ENCODE data around the gene SPATA21. TPM values are rescaled to one million over a fixed set of nuclear protein-coding genes. Genes with fewer than 3 reads are reported as not detected.

SPATA21 gene
- total and polyA plus RNA-seq, 2 donors (not counting 3 experiments of a cell fraction or from before 2014, with no cell fraction given): not detected

- no peak for TF ChIP-seq POLR2AphosphoS5 (IDR thresholded peaks at IDR 0.05; ENCODE audit: insufficient read depth, low read depth, low read length)
- TF ChIP-seq GATA2 (IDR thresholded peaks at IDR 0.05; ENCODE audit: insufficient read depth, insufficient read length, low read depth, low read length): no peak
- no peak for TF ChIP-seq MAX (IDR thresholded peaks at IDR 0.05; ENCODE audit: insufficient read depth, insufficient read length)
- TF ChIP-seq MYC (IDR thresholded peaks at IDR 0.05; ENCODE audit: low read depth, low read length): no peak
- no peak for TF ChIP-seq FOS (IDR thresholded peaks at IDR 0.05; ENCODE audit: borderline replicate concordance, insufficient read depth, low read length)
- no peak for TF ChIP-seq POLR2A (IDR thresholded peaks at IDR 0.05; ENCODE audit: low read depth, low read length)
- TF ChIP-seq CTCF (IDR thresholded peaks at IDR 0.05; ENCODE audit: extremely low read depth in 1 of 2, insufficient read depth in 1 of 2, low read depth in 1 of 2, low read length in 2 of 2): no peak
- no peak for TF ChIP-seq EZH2 (IDR thresholded peaks at IDR 0.05; ENCODE audit: borderline replicate concordance, low read depth, low read length, severe bottlenecking)
- TF ChIP-seq JUN (IDR thresholded peaks at IDR 0.05; ENCODE audit: borderline replicate concordance, insufficient read depth, insufficient read length, low read depth): no peak
- H3K36me3 ChIP-seq (ENCODE audit: control insufficient read depth in 2 of 2, extremely low read depth in 1 of 2, insufficient read depth in 2 of 2, low read length in 2 of 2): peaks cover 0 to 20% of the 10 kb centered on the region in 2 experiments
- FAIRE-seq (no peak), DNase-seq (ENCODE audit: low read depth, low spot score) (no peak)
- H3K4me2 ChIP-seq (ENCODE audit: insufficient read depth, low read length): no peak overlapping the region
- dilution Hi-C loops (cut with MboI; ENCODE audit: extremely low pct_ligation_motif_present, low sequenced_read_pairs): no loop called here
- no peak overlapping the region for H3K27ac ChIP-seq (ENCODE audit: insufficient read depth, low read depth, low read length)
- H2AFZ ChIP-seq (ENCODE audit: low read depth, low read length): no peak overlapping the region
- ChIA-PET POLR2A (no interaction called here), CTCF (no interaction called here)
- peaks cover 13% of the 10 kb centered on the region for H3K4me1 ChIP-seq (ENCODE audit: control insufficient read depth, extremely low read depth, insufficient read depth, low read length)
- no peaks in the 10 kb centered on the region for H3K9me1 ChIP-seq (replicated peaks; ENCODE audit: control insufficient read depth, extremely low read depth, insufficient read depth, low read length)
- no peak overlapping the region for H3K4me3 ChIP-seq (replicated peaks in 1 of 3; ENCODE audit: insufficient read depth in 1 of 3, low read depth in 1 of 3, low read length in 3 of 3)
- H4K20me1 ChIP-seq (replicated peaks; ENCODE audit: control insufficient read depth, extremely low read depth, insufficient read depth, low read length): peaks cover 3% of the 10 kb centered on the region
- H3K79me2 ChIP-seq (ENCODE audit: control insufficient read depth, insufficient read depth, low read length): peaks cover 43% of the 10 kb centered on the region
- no TSS peak for BruUV-seq (replicated peaks)
- no peaks in the 10 kb centered on the region for H3K27me3 ChIP-seq (ENCODE audit: control insufficient read depth in 2 of 2, insufficient read depth in 2 of 2, low read length in 2 of 2)
- H3K9me3 ChIP-seq (replicated peaks; ENCODE audit: control insufficient read depth, insufficient read depth, low read length): no peaks in the 10 kb centered on the region
- intact Hi-C loops (cut with micrococcal nuclease): no loop called here
- no peak overlapping the region for H3K9ac ChIP-seq (replicated peaks; ENCODE audit: extremely low read depth, insufficient read depth, low read length)
Observed at GRCh38 chr1:16394977-16395376, 42.2 kb downstream of the SPATA21 start.
